HS-5 (cell line): ENCODE measurements around the gene TANGO2.
"Not testable (repeated sequence)": the region's sequence is repeated elsewhere in the genome, so short reads cannot be mapped to it uniquely, and the experiment has no call there.

Source experiments
- DNase-seq: peaks from one replicate; pipeline ENCODE4 v3.0.0-alpha.2; 2012; ENCODE audit warnings: low read depth

Gene TANGO2

DNA sequence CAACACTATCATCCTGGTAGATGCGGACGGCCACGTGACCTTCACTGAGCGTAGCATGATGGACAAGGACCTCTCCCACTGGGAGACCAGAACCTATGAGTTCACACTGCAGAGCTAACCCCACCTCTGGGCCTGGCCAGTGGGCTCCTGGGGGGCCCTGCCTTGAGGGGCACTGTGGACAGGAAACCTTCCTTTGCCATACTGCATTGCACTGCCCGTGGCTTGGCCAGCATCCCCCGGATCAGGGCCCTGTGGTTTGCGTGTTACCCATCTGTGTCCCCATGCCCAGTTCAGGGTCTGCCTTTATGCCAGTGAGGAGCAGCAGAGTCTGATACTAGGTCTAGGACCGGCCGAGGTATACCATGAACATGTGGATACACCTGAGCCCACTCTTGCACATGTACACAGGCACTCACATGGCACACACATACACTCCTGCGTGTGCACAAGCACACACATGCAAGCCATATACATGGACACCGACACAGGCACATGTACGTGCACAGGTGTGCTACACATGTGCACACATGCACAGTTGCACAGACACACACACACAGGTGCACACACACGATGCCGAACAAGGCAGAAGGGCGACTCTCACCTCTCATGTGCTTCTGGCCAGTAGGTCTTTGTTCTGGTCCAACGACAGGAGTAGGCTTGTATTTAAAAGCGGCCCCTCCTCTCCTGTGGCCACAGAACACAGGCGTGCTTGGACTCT is 43.8 kb downstream of the TANGO2 start:
- no peak for DNase-seq

GRCh38 chr22:20065896-20066616 is 45.1 kb downstream of the TANGO2 start:
- no peak for DNase-seq

DNA sequence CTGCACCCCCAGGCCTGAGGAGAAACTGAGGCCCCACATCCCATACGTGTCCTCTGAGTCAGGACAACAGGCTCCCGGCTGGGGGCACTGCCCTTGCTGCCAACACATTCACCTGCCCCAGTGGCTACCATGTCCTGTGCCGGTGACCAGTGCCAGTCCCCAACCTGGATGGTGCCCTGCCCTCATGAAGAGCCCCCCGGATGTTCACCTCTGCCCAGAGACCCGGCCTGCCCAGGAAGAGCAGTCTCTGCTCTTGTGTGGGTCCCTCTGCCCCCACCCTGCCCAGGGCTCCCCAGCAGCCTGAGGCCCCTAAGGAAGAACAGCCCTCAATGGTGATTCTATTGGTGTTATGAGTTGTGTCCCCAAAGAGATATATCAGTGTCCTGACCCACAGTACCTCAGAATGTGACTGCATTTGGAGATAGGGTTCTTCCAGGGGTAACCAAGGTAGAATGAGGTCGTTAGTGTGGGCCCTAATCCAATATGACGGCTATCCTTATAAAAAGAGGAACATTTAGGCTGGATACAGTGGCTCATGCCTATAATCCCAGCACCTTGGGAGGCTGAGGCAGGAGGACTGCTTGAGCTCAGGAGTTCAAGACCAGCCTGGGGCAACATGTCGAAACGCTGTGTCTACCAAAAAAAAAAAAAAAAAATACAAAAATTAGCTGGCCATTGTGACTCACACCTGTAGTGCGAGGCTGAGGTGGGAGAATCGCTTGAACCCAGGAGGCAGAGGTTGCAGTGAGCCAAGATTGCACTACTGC is 45.9 kb downstream of the TANGO2 start:
- DNase-seq = no peak

DNA sequence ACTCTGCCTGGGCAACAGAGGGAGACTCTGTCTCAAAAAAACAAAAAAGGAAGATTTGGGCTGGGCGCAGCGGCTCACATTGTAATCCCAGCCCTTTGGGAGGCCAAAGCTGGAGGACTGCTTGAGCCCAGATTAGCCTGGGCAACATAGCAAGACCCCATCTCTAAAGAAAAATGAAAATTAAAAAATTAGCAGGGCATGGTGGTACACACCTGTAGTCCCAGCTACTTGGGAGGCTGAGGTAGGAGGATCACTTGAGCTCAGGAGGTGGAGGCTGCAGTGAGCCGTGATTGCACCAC is 46.4 kb downstream of the TANGO2 start:
- DNase-seq = not testable (repeated sequence)

- no peak for DNase-seq
These were observed 47.7 kb downstream of the TANGO2 start for GRCh38 chr22:20068640-20069039.

DNA sequence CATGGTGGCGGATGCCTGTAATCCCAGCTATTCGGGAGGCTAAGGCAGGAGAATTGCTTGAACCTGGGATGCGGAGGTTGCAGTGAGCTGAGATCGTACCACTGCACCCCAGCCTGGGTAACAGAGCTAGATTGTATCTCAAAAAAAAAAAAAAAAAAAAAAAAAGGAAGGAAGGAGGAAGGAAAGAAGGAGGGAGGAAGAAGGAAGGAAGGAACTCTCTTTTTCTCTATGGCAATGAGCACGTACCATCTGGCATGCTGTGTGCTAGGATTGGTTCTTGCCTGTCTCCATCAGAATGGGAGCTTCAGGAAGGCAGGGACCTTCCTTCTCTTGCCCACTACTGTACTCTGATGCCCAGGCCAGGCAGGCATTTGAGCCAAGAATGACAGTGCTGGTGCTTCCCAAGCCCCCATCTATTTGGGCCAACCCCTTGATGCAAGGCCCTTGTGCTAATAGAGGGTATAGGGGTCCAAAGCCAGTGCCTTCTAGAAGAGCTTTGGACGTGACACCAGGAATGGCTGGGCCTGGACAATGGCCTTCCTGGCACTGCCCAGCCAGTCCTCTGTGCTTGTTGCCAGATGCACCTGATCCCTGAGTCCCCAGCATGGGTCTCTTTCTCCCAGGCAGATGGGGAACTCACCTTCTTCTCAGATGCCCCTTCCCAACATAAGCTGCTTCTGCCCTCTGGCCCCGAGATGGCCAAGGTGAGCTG is 48.6 kb downstream of the TANGO2 start:
- DNase-seq = no peak

DNA sequence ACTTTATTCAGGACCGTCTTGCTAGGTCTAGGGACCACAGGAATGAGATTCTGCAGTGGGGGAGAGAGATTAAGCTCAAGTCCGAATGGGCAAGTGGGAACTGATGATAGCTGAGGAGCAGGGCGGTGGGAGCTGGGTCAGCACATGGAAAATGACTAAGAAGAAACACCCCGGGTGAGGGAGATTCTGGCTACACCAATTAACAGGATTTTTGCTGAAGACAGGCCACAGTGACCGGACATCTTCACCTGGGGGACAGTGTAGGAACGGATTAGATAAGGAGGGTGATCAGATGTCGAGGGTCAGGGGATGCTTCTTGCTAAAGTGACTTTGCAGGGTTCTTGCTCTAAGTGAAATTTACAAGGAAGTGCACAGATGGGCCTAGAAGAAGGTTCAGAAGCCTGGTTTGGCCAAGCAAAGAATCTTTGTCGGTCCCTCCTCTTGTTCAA is 50.6 kb downstream of the TANGO2 start:
- DNase-seq = no peak

DNA sequence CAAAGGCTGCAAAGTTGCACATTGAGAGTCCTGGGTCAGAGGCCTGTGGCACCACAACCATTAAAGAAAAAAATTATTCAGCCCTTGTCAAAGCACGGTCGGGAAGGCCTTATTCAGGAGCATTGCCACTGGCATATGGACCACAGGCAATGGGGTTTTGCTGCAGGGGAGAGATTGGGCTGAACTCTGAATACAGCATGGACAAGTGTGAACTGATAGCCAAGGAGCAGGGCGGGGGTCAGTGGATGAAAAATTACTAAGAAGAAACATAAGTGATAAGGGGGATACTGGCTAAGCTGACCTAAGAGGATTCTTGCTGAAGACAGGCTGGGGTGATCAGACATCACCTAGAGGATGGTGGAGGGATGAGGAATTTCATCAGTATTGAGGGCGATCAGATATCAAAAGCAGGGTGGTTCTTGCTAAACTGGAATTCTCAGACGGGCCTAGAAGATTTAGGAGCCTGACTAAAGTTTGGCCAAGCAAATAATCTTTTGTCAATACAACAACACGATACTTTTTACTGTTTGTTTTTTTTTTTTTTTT is 55.8 kb downstream of the TANGO2 start:
- DNase-seq = no peak

- DNase-seq = peak; percentile 72
These were observed 59.0 kb downstream of the TANGO2 start, which contains the start of gene DGCR8 for GRCh38 chr22:20079745-20080444. Gene DGCR8 (plus strand): TSS chr22:20080241. CDS start chr22:20085964, 5,723 bp downstream.

DNA sequence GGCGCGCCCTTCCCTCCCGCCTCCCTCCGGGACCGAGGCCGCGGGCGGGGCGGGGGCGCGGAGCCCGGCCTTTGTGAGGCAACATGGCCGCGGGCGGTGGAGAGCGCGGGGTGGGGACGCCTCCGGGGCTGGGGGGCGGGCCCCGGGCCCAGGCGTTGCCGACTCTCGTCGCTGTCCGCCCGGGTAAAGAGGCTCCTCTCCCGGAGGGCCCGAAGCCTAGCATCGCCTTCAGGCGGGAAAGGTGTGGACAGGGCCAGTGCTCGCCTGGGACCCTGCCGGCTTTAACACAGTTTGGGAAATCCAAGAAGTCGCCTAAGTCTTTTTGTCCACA is 59.5 kb downstream of the TANGO2 start:
- no peak for DNase-seq

DNA sequence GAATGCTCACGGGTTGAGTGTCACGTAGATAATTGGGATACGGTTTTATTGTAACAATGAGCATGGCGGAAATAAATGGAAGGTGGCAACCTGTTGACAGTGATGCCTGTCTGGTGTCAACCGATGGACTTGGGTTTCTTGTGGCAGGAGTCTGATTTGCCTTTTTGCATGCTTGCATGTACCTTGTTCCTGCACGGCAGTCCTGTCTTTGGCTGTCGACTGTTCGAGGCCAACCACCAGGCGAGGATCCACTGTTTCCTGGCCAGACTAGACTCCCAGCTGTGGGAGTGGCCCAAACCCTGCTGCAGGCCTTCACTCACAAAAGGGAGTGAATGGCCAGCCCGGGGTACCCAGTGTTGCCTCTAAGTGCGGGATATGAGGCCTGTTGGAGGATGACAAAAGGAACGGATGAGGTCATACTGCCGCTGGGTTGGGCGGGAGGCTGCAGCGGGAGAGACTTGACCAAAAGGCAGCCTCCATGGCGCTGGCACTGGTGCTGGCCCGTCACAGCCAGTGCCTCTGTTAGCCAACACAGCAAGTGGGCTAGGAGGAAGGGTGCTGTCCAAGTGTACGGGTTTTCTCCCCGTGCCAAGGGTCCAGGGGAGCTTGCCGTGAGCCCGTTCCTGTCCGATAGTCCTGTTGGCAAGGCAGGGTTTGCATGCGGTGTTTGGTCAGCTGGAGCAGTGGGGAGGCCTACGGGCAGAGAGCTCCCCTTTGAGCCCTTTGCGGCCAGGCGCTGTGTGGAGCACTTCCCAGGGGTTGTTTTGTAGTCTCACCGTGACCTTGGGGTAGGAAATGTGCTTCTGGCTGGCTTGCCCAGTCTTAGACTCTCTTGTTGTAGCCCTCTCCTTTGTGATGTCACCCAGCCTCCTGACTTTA is 60.1 kb downstream of the TANGO2 start:
- DNase-seq = peak; percentile 45

DNA sequence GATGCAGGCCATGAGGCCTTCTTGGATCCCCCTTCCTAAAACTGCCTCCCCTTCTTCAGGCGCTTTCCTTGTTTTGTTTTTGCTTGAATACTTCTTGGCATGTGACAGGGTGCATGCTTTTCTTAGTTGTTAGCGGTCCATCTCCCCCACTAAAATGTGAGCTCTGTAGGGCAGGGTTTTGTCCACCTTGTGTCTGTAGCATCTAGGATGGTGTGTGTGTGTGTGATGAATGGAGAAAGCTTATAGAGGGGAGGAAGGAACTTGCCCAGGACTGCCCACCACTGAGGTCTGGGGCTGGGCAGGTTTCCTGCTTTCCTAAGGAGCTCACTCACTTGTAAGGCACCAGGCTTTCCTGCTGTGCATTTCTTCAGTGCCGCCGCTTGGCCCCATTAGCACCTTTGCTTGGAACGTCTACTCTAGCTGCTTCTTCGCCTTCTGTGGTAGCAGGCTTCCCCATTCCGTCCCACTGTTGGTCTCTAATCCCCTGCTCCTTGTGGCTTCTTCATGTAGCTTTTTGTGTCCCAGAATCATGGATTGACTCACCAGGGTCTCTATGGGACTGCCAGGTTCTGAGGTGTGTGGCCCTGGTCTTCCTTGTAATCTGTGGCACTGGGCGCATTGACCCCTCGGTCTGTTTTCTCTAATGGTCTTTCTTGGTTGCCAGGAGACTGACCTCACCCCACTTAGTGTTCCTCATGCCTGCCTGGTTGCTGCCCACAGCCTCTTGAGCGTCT is 62.4 kb downstream of the TANGO2 start:
- DNase-seq = no peak

- no peak for DNase-seq
These were observed 63.1 kb downstream of the TANGO2 start for GRCh38 chr22:20083891-20084546.

DNA sequence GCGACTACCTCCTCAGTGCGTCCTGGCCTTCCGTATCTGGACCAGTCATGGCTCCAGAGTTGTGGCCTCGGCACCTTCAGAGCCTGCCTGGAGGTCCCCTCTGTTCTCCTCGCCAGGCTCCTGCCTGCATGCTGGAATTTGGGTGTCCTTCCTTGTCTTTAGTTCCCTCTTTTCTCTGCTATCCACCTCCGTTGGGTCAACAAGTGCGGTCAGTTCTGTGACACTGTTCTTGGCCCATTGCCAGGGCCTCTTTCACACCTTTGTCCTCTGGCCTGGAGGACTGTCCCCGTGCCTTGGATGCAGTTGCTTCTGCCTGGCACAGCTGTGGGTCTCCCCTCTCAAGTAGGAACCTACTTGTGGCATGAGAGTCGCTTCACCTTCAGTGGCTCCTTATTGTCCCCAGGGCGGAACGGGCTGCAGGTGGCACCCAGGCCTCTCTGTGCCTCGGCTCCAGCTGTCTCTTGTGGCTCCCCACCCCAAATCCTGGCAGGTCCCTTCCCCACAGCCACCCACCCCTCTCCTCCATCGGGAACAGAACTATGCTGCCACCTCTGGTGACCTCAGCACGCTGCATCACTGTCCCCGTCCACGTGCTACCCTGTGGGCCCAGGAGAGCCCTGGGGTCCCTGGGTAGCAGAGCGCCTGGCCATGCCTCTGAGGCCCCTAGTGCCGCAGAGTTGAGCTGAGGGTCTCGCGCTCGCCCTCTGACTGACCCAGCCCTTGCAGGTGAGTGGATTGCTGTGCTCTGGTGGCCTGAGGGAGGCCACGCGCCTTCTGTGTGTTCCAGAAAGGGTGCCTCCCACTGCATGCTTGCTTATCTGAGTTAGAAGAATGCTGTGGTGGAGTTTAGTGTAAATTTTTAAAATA is 63.9 kb downstream of the TANGO2 start:
- no peak for DNase-seq

DNA sequence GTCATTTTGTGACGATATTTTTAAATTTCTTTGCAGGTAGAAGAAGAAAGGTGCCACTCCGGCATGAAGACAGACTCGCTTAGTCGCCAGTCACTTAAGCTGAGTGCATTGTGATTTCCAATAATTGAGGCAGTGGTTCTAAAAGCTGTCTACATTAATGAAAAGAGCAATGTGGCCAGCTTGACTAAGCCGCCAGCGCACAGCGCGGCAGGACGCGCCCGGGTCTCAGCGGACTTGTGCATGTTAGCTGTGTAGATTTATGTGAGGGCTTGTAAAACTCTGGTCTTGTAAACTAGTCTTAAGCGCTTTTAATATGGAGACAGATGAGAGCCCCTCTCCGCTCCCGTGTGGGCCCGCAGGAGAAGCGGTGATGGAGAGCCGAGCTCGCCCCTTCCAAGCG is 64.7 kb downstream of the TANGO2 start:
- DNase-seq = no peak

DNA sequence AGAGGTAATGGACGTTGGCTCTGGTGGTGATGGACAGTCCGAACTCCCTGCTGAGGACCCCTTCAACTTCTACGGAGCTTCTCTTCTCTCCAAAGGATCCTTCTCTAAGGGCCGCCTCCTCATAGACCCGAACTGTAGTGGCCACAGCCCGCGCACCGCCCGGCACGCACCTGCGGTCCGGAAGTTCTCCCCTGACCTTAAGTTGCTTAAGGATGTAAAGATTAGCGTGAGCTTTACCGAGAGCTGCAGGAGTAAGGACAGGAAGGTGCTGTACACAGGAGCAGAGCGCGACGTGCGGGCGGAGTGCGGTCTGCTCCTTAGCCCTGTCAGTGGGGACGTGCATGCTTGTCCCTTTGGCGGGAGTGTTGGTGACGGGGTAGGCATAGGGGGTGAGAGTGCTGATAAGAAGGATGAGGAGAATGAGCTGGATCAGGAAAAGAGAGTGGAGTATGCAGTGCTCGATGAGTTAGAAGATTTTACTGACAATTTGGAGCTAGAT is 65.2 kb downstream of the TANGO2 start:
- DNase-seq = no peak

DNA sequence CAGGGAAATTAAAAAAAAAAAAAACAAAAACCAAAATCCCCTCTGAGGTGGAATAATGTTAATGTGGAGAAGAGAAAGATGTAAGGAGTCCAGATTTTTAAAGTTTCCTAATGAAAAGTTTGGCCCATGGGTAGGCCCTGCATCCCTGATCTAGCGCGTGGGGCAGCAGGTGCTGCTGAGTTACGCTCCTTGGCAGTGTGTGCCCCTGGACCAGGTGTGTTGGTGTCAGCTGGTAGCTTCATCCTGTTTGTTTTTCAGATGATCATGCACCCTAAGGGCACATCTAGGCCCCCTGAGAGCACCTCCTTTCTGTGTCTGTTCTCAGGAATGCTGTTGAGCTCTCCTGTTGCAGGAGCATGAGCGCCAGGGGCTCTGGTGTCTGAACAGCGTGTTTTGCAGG is 65.9 kb downstream of the TANGO2 start:
- DNase-seq = no peak
